ENCODE data around the gene PRDX5.

The PRDX5 gene

DNA sequence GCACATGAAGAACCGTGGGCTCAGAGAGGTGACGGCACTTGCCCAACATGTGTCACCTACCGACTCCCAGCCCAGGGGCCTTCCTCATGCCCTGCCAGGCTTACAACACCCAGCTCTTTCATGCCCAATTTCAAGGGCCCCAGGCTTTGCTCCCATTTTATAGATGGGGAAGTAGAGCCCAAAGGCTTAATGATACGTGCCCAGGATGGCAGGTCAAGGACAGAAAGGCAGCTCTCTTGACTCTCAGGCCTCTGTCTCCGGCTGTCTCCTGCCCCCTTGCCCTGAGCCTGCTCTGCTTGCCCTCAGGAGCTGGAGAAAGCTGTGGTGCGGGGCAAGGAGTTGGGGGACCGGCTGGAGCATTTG lies 31.1 kb downstream of the PRDX5 start:
- Histone ChIP-seq H3K27me3 (replicated peaks; ENCODE audit: insufficient read depth, low read length) (no peaks in the 10 kb centered on the region), H3K4me2 (ENCODE audit: low read depth, low read length) (no peak overlapping the region)

DNA sequence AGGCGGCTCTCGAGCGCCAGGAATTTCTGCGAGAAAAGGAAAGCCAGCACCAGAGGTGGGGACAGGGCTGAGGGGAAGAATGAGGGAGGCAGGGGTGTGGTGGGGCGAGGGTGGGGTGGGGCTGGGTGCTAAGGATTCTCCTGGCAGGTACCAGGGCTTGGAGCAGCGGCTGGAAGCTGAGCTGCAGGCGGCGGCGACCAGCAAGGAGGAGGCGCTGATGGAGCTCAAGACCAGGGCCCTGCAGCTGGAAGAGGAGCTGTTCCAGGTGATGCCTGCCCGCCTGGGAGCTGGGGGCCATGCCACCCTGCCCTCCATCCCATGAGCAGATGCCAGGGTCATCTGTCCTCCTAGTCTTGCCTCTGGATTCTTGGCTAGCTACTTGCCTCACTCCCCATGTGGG lies 31.5 kb downstream of the PRDX5 start:
- DNase-seq: no peak
- Histone ChIP-seq H3K27ac (ENCODE audit: low read length) (no peak overlapping the region), H4K20me1 (ENCODE audit: insufficient read depth, low read length) (no peaks in the 10 kb centered on the region), H3K79me2 (ENCODE audit: low read length) (0 out of 2 replicates have a peak, but pooled peaks cover 1% of the 10 kb centered on the region), H3K9me2 (replicated peaks; ENCODE audit: insufficient read depth, low read length) (no peaks in the 10 kb centered on the region), H3K4me3 (ENCODE audit: low read length) (no peak overlapping the region), H3K9me3 (replicated peaks; ENCODE audit: insufficient read depth, low read length) (no peaks in the 10 kb centered on the region), H3F3A (ENCODE audit: insufficient read depth, low read length) (no peaks in the 10 kb centered on the region), H3K9ac (ENCODE audit: low read length) (no peak overlapping the region), H3K4me1 (ENCODE audit: low read length) (no peaks in the 10 kb centered on the region), H3K4me2 (ENCODE audit: low read depth, low read length) (no peak overlapping the region), H3K27me3 (replicated peaks; ENCODE audit: insufficient read depth, low read length) (no peaks in the 10 kb centered on the region), H2AFZ (ENCODE audit: low read length) (no peak overlapping the region), H3K36me3 (replicated peaks; ENCODE audit: insufficient read depth, low read length) (no peaks in the 10 kb centered on the region)
- TF ChIP-seq EZH2 (optimal IDR thresholded peaks at IDR 0.05; ENCODE audit: low read depth, low read length) (no peak), EZH2phosphoT487 (IDR thresholded peaks at IDR 0.05; ENCODE audit: low read length) (no peak), CTCF (IDR thresholded peaks at IDR 0.05; ENCODE audit: low read length) (no peak)

More for the DNA sequence above, 31.1 kb downstream of the PRDX5 start:
- 0 out of 2 replicates have a peak, but pooled peaks cover 3% of the 10 kb centered on the region for H3K79me2 ChIP-seq (ENCODE audit: low read length)
- H3F3A ChIP-seq (ENCODE audit: insufficient read depth, low read length): no peaks in the 10 kb centered on the region
- no peak overlapping the region for H3K9ac ChIP-seq (ENCODE audit: low read length)
- TF ChIP-seq EZH2phosphoT487 (IDR thresholded peaks at IDR 0.05; ENCODE audit: low read length) (no peak), CTCF (IDR thresholded peaks at IDR 0.05; ENCODE audit: low read length) (no peak), EZH2 (optimal IDR thresholded peaks at IDR 0.05; ENCODE audit: low read depth, low read length) (no peak)
- no peaks in the 10 kb centered on the region for H4K20me1 ChIP-seq (ENCODE audit: insufficient read depth, low read length)
- no peak overlapping the region for H3K4me3 ChIP-seq (ENCODE audit: low read length)
- no peaks in the 10 kb centered on the region for H3K9me2 ChIP-seq (replicated peaks; ENCODE audit: insufficient read depth, low read length)
- H3K27ac ChIP-seq (ENCODE audit: low read length): no peak overlapping the region
- H2AFZ ChIP-seq (ENCODE audit: low read length): no peak overlapping the region
- H3K4me1 ChIP-seq (ENCODE audit: low read length): no peaks in the 10 kb centered on the region
- H3K36me3 ChIP-seq (replicated peaks; ENCODE audit: insufficient read depth, low read length): no peaks in the 10 kb centered on the region
- no peaks in the 10 kb centered on the region for H3K9me3 ChIP-seq (replicated peaks; ENCODE audit: insufficient read depth, low read length)
- no peak for DNase-seq

DNA sequence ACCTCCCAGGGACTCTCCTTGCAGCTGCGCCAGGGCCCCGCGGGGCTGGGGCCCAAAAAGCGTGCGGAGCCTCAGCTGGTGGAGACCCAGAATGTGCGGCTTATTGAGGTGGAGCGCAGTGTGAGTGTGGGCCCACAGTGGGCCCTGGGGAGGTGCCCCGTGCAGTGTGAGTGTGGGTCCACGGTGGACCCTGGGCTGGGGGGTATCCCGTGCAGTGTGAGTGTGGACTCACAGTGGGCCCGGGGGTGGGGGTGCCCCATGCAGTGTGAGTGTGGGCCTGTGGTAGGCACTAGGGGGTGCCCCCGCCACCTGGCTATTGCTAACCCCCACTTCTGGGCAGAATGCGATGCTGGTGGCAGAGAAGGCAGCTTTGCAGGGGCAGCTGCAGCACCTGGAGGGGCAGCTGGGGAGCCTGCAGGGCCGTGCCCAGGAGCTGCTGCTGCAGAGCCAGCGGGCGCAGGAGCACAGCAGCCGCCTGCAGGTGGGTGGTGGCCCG lies 33.3 kb downstream of the PRDX5 start:
- no peaks in the 10 kb centered on the region for H3K79me2 ChIP-seq (ENCODE audit: low read length)
- TF ChIP-seq CTCF (IDR thresholded peaks at IDR 0.05; ENCODE audit: low read length): no peak
- TF ChIP-seq EZH2phosphoT487 (IDR thresholded peaks at IDR 0.05; ENCODE audit: low read length): no peak
- TF ChIP-seq EZH2 (optimal IDR thresholded peaks at IDR 0.05; ENCODE audit: low read depth, low read length): no peak

More for the DNA sequence above, 33.3 kb downstream of the PRDX5 start:
- no peak for DNase-seq
- no peak overlapping the region for H3K9ac ChIP-seq (ENCODE audit: low read length)
- no peaks in the 10 kb centered on the region for H3K9me2 ChIP-seq (replicated peaks; ENCODE audit: insufficient read depth, low read length)
- H4K20me1 ChIP-seq (ENCODE audit: insufficient read depth, low read length): no peaks in the 10 kb centered on the region
- no peaks in the 10 kb centered on the region for H3K27me3 ChIP-seq (replicated peaks; ENCODE audit: insufficient read depth, low read length)
- no peaks in the 10 kb centered on the region for H3K36me3 ChIP-seq (replicated peaks; ENCODE audit: insufficient read depth, low read length)
- H3F3A ChIP-seq (ENCODE audit: insufficient read depth, low read length): no peaks in the 10 kb centered on the region
- no peak overlapping the region for H3K4me3 ChIP-seq (ENCODE audit: low read length)
- no peaks in the 10 kb centered on the region for H3K4me1 ChIP-seq (ENCODE audit: low read length)
- H3K4me2 ChIP-seq (ENCODE audit: low read depth, low read length): no peak overlapping the region
- no peak overlapping the region for H2AFZ ChIP-seq (ENCODE audit: low read length)
- H3K27ac ChIP-seq (ENCODE audit: low read length): no peak overlapping the region
- no peaks in the 10 kb centered on the region for H3K9me3 ChIP-seq (replicated peaks; ENCODE audit: insufficient read depth, low read length)

Data from MM.1S (cell line).